ENCODE data around the gene SUSD4. TPM values are rescaled to one million over a fixed set of nuclear protein-coding genes. Genes with fewer than 3 reads are reported as not detected.

SUSD4 gene, protein sequence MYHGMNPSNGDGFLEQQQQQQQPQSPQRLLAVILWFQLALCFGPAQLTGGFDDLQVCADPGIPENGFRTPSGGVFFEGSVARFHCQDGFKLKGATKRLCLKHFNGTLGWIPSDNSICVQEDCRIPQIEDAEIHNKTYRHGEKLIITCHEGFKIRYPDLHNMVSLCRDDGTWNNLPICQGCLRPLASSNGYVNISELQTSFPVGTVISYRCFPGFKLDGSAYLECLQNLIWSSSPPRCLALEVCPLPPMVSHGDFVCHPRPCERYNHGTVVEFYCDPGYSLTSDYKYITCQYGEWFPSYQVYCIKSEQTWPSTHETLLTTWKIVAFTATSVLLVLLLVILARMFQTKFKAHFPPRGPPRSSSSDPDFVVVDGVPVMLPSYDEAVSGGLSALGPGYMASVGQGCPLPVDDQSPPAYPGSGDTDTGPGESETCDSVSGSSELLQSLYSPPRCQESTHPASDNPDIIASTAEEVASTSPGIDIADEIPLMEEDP
- polyA plus RNA-seq, result 1 to 10 TPM in 1 of 4 donors, under 1 TPM in 2, not detected in 1; 0.27 to 1.5 (median 0.61) TPM
- long read RNA-seq, donor 1, result 0 reads
- long read RNA-seq, donor 2, result 0 reads
- long read RNA-seq, donor 3, result 0 reads
- long read RNA-seq, donor 4, result 0 reads
- long read RNA-seq, donor 5, result 0 reads
- long read RNA-seq, donor 6, result 0 reads
- long read RNA-seq, donor 7, result 0 reads
- long read RNA-seq, donor 8, result 0 reads
- long read RNA-seq, donor 9, result 0 reads
- long read RNA-seq, donor 10, partial matches to known transcripts, result 0 of 1 reads
- long read RNA-seq, donor 10, other reads (novel, unspliced or antisense), result 0 of 1 reads

DNA sequence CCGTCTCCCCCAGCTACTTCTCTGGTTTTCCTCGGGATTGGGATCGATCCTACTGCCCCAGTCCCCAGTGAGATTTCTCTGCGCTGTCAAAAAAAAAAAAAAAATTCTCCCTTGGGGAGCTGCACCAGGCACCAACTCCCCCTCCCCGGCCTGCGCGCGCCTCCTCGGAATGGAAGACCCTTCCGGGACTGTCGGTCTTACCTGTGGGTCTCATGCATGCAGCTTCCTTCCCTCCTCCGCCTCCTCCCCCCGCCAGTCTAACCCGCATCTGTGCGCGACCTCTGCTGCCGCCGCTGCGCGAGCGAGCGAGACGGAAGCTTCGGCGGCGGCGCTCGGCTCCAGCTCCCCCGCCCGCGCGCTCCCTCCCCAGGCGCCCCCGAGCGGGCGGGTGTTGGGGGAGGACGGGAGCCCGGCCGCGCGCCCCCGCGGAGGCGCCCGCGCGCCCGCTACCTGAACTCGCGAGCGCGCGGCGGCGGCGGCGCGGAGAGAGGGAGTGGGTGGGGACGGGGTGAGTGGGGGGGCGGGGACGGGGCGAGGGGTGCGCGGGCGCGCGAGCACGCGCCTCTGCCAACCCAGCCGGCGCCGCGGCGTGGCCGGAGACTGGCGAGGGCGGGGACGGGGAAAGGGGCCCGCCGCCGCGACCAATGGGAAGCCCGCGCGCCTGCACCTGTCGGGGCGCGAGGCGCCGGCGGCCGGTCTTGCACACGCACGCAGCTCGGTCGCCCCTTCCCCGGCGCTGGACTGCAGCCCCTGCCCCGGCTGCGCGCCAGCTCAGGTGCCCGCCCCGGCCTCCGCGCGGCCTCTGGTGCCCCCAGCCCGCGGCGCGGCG lies at the start of gene SUSD4:
Gene SUSD4, minus strand, starts transcription at position 321 of the 829 bp plus-strand sequence. CDS start 751 bp downstream, outside the sequence.
- Histone ChIP-seq H3K4me1 (ENCODE audit: control insufficient read depth in 3 of 3, insufficient read depth in 2 of 3, low read depth in 1 of 3, low read length in 2 of 3) (peaks cover 0 to 13% (median 0%) of the 10 kb centered on the region in 3 donors), H3K36me3 (ENCODE audit: control insufficient read depth in 3 of 3, insufficient read depth in 2 of 3, low read depth in 1 of 3, low read length in 3 of 3) (no peaks in the 10 kb centered on the region), H3K27me3 (ENCODE audit: control insufficient read depth in 3 of 3, insufficient read depth in 3 of 3, low read length in 3 of 3) (peaks cover 3 to 50% (median 8%) of the 10 kb centered on the region in 3 donors), H3K4me3 (ENCODE audit: low read depth in 1 of 3, low read length in 3 of 3) (peak within 1 kb of the TSS; percentile 29 to 63 (median 47)), H3K9me3 (ENCODE audit: control insufficient read depth in 2 of 2, insufficient read depth in 1 of 2, low read depth in 1 of 2, low read length in 1 of 2) (no peaks in the 10 kb centered on the region), H3K27ac (ENCODE audit: low read depth in 1 of 3, low read length in 2 of 3) (no peak within 1 kb of the TSS)
- peak; percentile 48 to 70 for DNase-seq
- 1 to 2% (median 1%) methylated on average over 58 to 111 of the region's 111 CpGs for WGBS, 3 donors
- FAIRE-seq, result no peak

GRCh38 chr1:223413216-223413615 lies 49.2 kb upstream of the SUSD4 start:
- no peaks in the 10 kb centered on the region for H3K36me3 ChIP-seq (ENCODE audit: control insufficient read depth in 3 of 3, insufficient read depth in 2 of 3, low read depth in 1 of 3, low read length in 3 of 3)
- H3K4me1 ChIP-seq (ENCODE audit: control insufficient read depth in 3 of 3, insufficient read depth in 2 of 3, low read depth in 1 of 3, low read length in 2 of 3), result no peaks in the 10 kb centered on the region
- 79 to 82% (median 79%) methylated on average over 2 of the region's 2 CpGs for WGBS, 3 donors
- H3K27ac ChIP-seq (ENCODE audit: low read depth in 1 of 3, low read length in 2 of 3), result no peak overlapping the region
- FAIRE-seq, result no peak
- no peaks in the 10 kb centered on the region for H3K27me3 ChIP-seq (ENCODE audit: control insufficient read depth in 3 of 3, insufficient read depth in 3 of 3, low read length in 3 of 3)
- DNase-seq, result no peak
- H3K4me3 ChIP-seq (ENCODE audit: low read depth in 1 of 3, low read length in 3 of 3), result no peak overlapping the region
- H3K9me3 ChIP-seq (ENCODE audit: control insufficient read depth in 2 of 2, insufficient read depth in 1 of 2, low read depth in 1 of 2, low read length in 1 of 2), result no peaks in the 10 kb centered on the region

- no peaks in the 10 kb centered on the region for H3K4me1 ChIP-seq (ENCODE audit: control insufficient read depth in 3 of 3, insufficient read depth in 2 of 3, low read depth in 1 of 3, low read length in 2 of 3)
- H3K36me3 ChIP-seq (ENCODE audit: control insufficient read depth in 3 of 3, insufficient read depth in 2 of 3, low read depth in 1 of 3, low read length in 3 of 3), result no peaks in the 10 kb centered on the region
- DNase-seq (no peak), FAIRE-seq (no peak)
- H3K4me3 ChIP-seq (ENCODE audit: low read depth in 1 of 3, low read length in 3 of 3), result no peak overlapping the region
- H3K27ac ChIP-seq (ENCODE audit: low read depth in 1 of 3, low read length in 2 of 3), result no peak overlapping the region
- H3K27me3 ChIP-seq (ENCODE audit: control insufficient read depth in 3 of 3, insufficient read depth in 3 of 3, low read length in 3 of 3), result no peaks in the 10 kb centered on the region
- no peaks in the 10 kb centered on the region for H3K9me3 ChIP-seq (ENCODE audit: control insufficient read depth in 2 of 2, insufficient read depth in 1 of 2, low read depth in 1 of 2, low read length in 1 of 2)
Observed at GRCh38 chr1:223411710-223412109, 47.7 kb upstream of the SUSD4 start.

- Histone ChIP-seq H3K27ac (ENCODE audit: low read depth in 1 of 3, low read length in 2 of 3) (no peak overlapping the region), H3K4me3 (ENCODE audit: low read depth in 1 of 3, low read length in 3 of 3) (no peak overlapping the region), H3K36me3 (ENCODE audit: control insufficient read depth in 3 of 3, insufficient read depth in 2 of 3, low read depth in 1 of 3, low read length in 3 of 3) (no peaks in the 10 kb centered on the region), H3K9me3 (ENCODE audit: control insufficient read depth in 2 of 2, insufficient read depth in 1 of 2, low read depth in 1 of 2, low read length in 1 of 2) (no peaks in the 10 kb centered on the region), H3K4me1 (ENCODE audit: control insufficient read depth in 3 of 3, insufficient read depth in 2 of 3, low read depth in 1 of 3, low read length in 2 of 3) (no peaks in the 10 kb centered on the region), H3K27me3 (ENCODE audit: control insufficient read depth in 3 of 3, insufficient read depth in 3 of 3, low read length in 3 of 3) (no peaks in the 10 kb centered on the region)
- FAIRE-seq (no peak), DNase-seq (no peak)
- WGBS, 3 donors, result 38 to 76% (median 60%) methylated on average over 2 of the region's 2 CpGs
Observed at GRCh38 chr1:223411309-223411708, 47.3 kb upstream of the SUSD4 start.

- no peaks in the 10 kb centered on the region for H3K36me3 ChIP-seq (ENCODE audit: control insufficient read depth in 3 of 3, insufficient read depth in 2 of 3, low read depth in 1 of 3, low read length in 3 of 3)
- no peaks in the 10 kb centered on the region for H3K27me3 ChIP-seq (ENCODE audit: control insufficient read depth in 3 of 3, insufficient read depth in 3 of 3, low read length in 3 of 3)
- H3K9me3 ChIP-seq (ENCODE audit: control insufficient read depth in 2 of 2, insufficient read depth in 1 of 2, low read depth in 1 of 2, low read length in 1 of 2), result no peaks in the 10 kb centered on the region
- no peak overlapping the region for H3K4me3 ChIP-seq (ENCODE audit: low read depth in 1 of 3, low read length in 3 of 3)
- no peak for DNase-seq
- FAIRE-seq, result no peak
- H3K4me1 ChIP-seq (ENCODE audit: control insufficient read depth in 3 of 3, insufficient read depth in 2 of 3, low read depth in 1 of 3, low read length in 2 of 3), result no peaks in the 10 kb centered on the region
- no peak overlapping the region for H3K27ac ChIP-seq (ENCODE audit: low read depth in 1 of 3, low read length in 2 of 3)
Observed at GRCh38 chr1:223410036-223410435, 46.1 kb upstream of the SUSD4 start.

GRCh38 chr1:223405507-223405906 lies 41.5 kb upstream of the SUSD4 start:
- Histone ChIP-seq H3K36me3 (ENCODE audit: control insufficient read depth in 3 of 3, insufficient read depth in 2 of 3, low read depth in 1 of 3, low read length in 3 of 3) (no peaks in the 10 kb centered on the region), H3K4me1 (ENCODE audit: control insufficient read depth in 3 of 3, insufficient read depth in 2 of 3, low read depth in 1 of 3, low read length in 2 of 3) (no peaks in the 10 kb centered on the region), H3K27me3 (ENCODE audit: control insufficient read depth in 3 of 3, insufficient read depth in 3 of 3, low read length in 3 of 3) (no peaks in the 10 kb centered on the region), H3K27ac (ENCODE audit: low read depth in 1 of 3, low read length in 2 of 3) (no peak overlapping the region), H3K9me3 (ENCODE audit: control insufficient read depth in 2 of 2, insufficient read depth in 1 of 2, low read depth in 1 of 2, low read length in 1 of 2) (no peaks in the 10 kb centered on the region), H3K4me3 (ENCODE audit: low read depth in 1 of 3, low read length in 3 of 3) (no peak overlapping the region)
- no peak for DNase-seq
- 75 to 85% (median 80%) methylated on average over 3 of the region's 3 CpGs for WGBS, 3 donors
- FAIRE-seq, result no peak

- no peak for DNase-seq
- no peaks in the 10 kb centered on the region for H3K9me3 ChIP-seq (ENCODE audit: control insufficient read depth in 2 of 2, insufficient read depth in 1 of 2, low read depth in 1 of 2, low read length in 1 of 2)
- H3K4me3 ChIP-seq (ENCODE audit: low read depth in 1 of 3, low read length in 3 of 3), result no peak overlapping the region
- no peaks in the 10 kb centered on the region for H3K4me1 ChIP-seq (ENCODE audit: control insufficient read depth in 3 of 3, insufficient read depth in 2 of 3, low read depth in 1 of 3, low read length in 2 of 3)
- no peaks in the 10 kb centered on the region for H3K27me3 ChIP-seq (ENCODE audit: control insufficient read depth in 3 of 3, insufficient read depth in 3 of 3, low read length in 3 of 3)
- 33 to 67% (median 40%) methylated on average over 3 of the region's 3 CpGs for WGBS, 3 donors
- H3K36me3 ChIP-seq (ENCODE audit: control insufficient read depth in 3 of 3, insufficient read depth in 2 of 3, low read depth in 1 of 3, low read length in 3 of 3), result no peaks in the 10 kb centered on the region
- no peak for FAIRE-seq
- no peak overlapping the region for H3K27ac ChIP-seq (ENCODE audit: low read depth in 1 of 3, low read length in 2 of 3)
Observed at GRCh38 chr1:223403184-223403815, 39.3 kb upstream of the SUSD4 start.

DNA sequence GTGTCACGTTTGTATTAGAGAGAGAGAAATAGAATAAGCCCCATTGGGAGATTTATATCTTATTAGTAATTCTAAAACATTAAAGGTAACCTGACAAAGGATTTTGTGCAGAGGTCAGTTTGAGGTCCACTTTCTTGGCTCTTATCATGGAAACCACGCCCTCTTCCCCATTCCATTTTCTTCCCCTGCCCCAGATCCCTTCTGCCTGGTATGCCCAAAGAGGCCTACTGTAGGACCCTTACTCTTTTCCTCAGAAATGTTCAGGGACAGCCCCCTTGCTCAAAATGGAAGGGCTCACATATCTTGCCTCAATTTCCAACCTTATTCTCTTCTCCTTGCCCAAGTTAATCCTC lies 38.8 kb upstream of the SUSD4 start:
- FAIRE-seq, result no peak
- no peak overlapping the region for H3K4me3 ChIP-seq (ENCODE audit: low read depth in 1 of 3, low read length in 3 of 3)
- H3K36me3 ChIP-seq (ENCODE audit: control insufficient read depth in 3 of 3, insufficient read depth in 2 of 3, low read depth in 1 of 3, low read length in 3 of 3), result no peaks in the 10 kb centered on the region
- no peaks in the 10 kb centered on the region for H3K27me3 ChIP-seq (ENCODE audit: control insufficient read depth in 3 of 3, insufficient read depth in 3 of 3, low read length in 3 of 3)
- no peak for DNase-seq
- H3K4me1 ChIP-seq (ENCODE audit: control insufficient read depth in 3 of 3, insufficient read depth in 2 of 3, low read depth in 1 of 3, low read length in 2 of 3), result no peaks in the 10 kb centered on the region
- WGBS, 3 donors, result 49 to 66% (median 56%) methylated on average over 2 of the region's 2 CpGs
- no peak overlapping the region for H3K27ac ChIP-seq (ENCODE audit: low read depth in 1 of 3, low read length in 2 of 3)
- H3K9me3 ChIP-seq (ENCODE audit: control insufficient read depth in 2 of 2, insufficient read depth in 1 of 2, low read depth in 1 of 2, low read length in 1 of 2), result no peaks in the 10 kb centered on the region
